Measurements from ENCODE around the gene FAM184A.
"Not testable (repeated sequence)": the region's sequence is repeated elsewhere in the genome, so short reads cannot be mapped to it uniquely, and the experiment has no call there.

FAM184A gene

GRCh38 chr6:119078376-119079282 lies at the start of gene FAM184A:
Gene FAM184A, minus strand, starts transcription at chr6:119078664. Its CDS starts 365 bp downstream, at chr6:119078299.
- DNase-seq = no peak

- no peak for DNase-seq
Observed at GRCh38 chr6:119127627-119128026, 49.2 kb upstream of the FAM184A start.

GRCh38 chr6:119126826-119127225 lies 48.4 kb upstream of the FAM184A start:
- no peak for DNase-seq

- no peak for DNase-seq
Observed at GRCh38 chr6:119126140-119126539, 47.7 kb upstream of the FAM184A start.

GRCh38 chr6:119125576-119125975 lies 47.1 kb upstream of the FAM184A start:
- no peak for DNase-seq

GRCh38 chr6:119124079-119124824 lies 45.8 kb upstream of the FAM184A start:
- no peak for DNase-seq

GRCh38 chr6:119122336-119122735 lies 43.9 kb upstream of the FAM184A start:
- no peak for DNase-seq

GRCh38 chr6:119121367-119121766 lies 42.9 kb upstream of the FAM184A start:
- no peak for DNase-seq

GRCh38 chr6:119119989-119120388 lies 41.5 kb upstream of the FAM184A start:
- DNase-seq = peak; percentile 57

- DNase-seq = not testable (repeated sequence)
Observed at GRCh38 chr6:119119062-119119461, 40.6 kb upstream of the FAM184A start.

GRCh38 chr6:119116712-119117281 lies 38.3 kb upstream of the FAM184A start:
- no peak for DNase-seq

GRCh38 chr6:119113961-119114360 lies 35.5 kb upstream of the FAM184A start:
- DNase-seq = no peak

GRCh38 chr6:119112812-119113530 lies 34.5 kb upstream of the FAM184A start:
- no peak for DNase-seq

- DNase-seq = no peak
Observed at GRCh38 chr6:119110601-119111548, 32.4 kb upstream of the FAM184A start.

- no peak for DNase-seq
Observed at GRCh38 chr6:119109654-119110325, 31.3 kb upstream of the FAM184A start.

GRCh38 chr6:119108076-119108475 lies 29.6 kb upstream of the FAM184A start:
- DNase-seq = no peak

- no peak for DNase-seq
Observed at GRCh38 chr6:119105282-119105681, 26.8 kb upstream of the FAM184A start.

- DNase-seq = no peak
Observed at GRCh38 chr6:119102901-119103300, 24.4 kb upstream of the FAM184A start.

- no peak for DNase-seq
Observed at GRCh38 chr6:119100115-119100514, 21.7 kb upstream of the FAM184A start.

GRCh38 chr6:119097815-119098361 lies 19.4 kb upstream of the FAM184A start:
- DNase-seq = not testable (repeated sequence)
